Astrocyte of the spinal cord (primary cell): ENCODE data around the gene MEIS2.

Experiments
- DNase-seq: peaks from one replicate; pipeline ENCODE4 v3.0.0; 2011; ENCODE audit warnings: low read depth, low spot score
- H3K4me3 ChIP-seq: 2 replicates; pipeline ENCODE4 v1.5.1; 2011; ENCODE audit warnings: low read depth, mild to moderate bottlenecking, low read length, moderate library complexity
- in situ Hi-C: cut with HindIII; loops from 2 replicates; pipeline ENCODE4 v1.10.0; 2017; ENCODE audit warnings: low sequenced_read_pairs
- TF ChIP-seq, protein P1 (sequence below): IDR thresholded peaks from 2 replicates; pipeline ENCODE4 v1.5.1; 2012; ENCODE audit warnings: low read depth, mild to moderate bottlenecking, low read length, inconsistent platforms

The MEIS2 gene

DNA sequence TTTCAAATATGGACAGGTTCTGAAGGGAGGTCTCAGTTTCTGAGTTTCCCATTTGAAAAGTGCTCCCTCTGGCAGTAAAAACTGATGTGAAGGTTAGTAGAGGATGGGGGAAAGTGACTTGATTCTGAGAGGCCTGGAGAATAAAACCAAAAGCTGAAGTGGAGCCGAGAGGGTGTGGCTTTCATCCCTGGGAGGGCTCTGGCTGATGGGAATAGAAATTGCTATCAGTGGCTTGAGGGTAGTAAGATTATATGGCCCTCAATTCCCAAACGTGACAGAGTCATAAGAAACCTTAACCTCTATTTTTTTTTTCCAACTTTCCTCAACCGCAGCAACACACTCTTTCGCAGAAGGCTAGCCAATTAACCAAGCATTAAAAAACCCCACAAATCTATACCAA, 185.9 kb downstream of the MEIS2 start:
- TF ChIP-seq, protein P1, sequence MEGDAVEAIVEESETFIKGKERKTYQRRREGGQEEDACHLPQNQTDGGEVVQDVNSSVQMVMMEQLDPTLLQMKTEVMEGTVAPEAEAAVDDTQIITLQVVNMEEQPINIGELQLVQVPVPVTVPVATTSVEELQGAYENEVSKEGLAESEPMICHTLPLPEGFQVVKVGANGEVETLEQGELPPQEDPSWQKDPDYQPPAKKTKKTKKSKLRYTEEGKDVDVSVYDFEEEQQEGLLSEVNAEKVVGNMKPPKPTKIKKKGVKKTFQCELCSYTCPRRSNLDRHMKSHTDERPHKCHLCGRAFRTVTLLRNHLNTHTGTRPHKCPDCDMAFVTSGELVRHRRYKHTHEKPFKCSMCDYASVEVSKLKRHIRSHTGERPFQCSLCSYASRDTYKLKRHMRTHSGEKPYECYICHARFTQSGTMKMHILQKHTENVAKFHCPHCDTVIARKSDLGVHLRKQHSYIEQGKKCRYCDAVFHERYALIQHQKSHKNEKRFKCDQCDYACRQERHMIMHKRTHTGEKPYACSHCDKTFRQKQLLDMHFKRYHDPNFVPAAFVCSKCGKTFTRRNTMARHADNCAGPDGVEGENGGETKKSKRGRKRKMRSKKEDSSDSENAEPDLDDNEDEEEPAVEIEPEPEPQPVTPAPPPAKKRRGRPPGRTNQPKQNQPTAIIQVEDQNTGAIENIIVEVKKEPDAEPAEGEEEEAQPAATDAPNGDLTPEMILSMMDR: no peak
- H3K4me3 ChIP-seq: no peak overlapping the region
- in situ Hi-C loops: no loop called here
- DNase-seq: no peak

DNA sequence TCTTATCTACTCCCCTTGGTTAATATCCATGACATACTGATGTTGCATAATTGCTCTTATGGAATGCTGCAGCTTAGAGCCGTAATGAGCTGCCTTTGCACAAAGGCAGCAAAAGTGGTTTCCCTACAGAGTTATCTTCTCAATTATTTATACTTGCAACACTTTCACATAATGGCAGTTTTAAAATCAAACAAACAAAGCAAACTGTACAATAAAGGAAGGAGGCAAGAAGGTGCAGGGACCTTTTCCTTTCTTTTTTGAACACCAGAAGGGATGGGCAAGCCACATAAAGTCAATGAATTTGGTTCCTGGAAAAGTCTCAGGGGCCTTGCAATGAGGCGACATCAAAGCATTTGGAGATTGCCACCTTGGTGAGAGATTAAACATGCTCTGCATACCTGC, 188.0 kb downstream of the MEIS2 start:
- no peak for DNase-seq
- no peak overlapping the region for H3K4me3 ChIP-seq
- TF ChIP-seq, protein P1: no peak
- in situ Hi-C loops: no loop called here

DNA sequence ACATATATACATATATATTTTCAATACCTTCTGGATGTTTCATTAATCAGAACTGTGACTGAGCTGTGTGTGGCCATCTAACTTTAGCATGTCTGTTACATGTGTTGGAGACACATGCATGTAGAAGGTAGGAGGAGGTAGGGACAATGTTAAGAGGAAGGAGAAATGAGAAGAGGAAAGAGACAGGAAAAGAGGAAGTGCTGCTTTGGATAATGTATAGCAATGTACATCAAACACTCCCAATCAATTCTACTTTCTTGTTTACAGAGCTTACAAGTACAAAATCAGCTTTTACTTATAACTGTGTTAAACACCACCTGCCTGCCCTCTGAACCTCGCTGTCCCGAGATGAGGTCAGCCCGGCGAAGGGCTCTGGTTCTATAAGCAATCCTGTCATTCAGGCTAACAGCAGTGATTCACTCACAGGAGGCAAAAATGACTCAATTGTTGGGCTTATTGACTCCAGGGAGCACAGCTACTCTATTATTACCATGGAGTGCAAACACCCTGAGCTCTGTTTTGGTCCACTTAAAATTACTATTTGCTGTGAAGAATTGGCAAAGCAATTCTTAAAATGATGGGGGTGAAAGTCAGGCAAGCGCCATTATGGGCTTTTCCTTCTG, 188.9 kb downstream of the MEIS2 start:
- H3K4me3 ChIP-seq: no peak overlapping the region
- TF ChIP-seq, protein P1: no peak
- DNase-seq: peak; percentile 63
- in situ Hi-C loops: no loop called here

DNA sequence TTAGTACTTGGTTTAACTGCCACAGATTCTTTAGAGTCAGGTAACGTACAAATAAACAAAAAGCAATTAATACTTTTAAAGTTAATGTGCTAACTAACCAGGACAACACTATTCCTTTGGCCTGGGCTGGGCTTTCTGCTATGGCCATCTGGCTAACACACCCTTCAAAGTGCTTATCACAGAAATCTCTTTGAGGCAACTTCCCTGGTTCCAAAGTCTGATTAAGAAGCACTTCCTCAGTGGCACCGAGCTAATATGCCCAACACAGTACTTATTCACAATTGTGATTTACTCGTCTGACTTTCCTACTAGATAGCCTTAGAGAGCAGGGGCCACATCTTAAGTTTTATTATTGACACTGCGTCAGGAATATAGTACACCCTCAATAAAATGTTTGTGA, 191.4 kb downstream of the MEIS2 start:
- DNase-seq: no peak
- no peak overlapping the region for H3K4me3 ChIP-seq
- in situ Hi-C loops: no loop called here
- TF ChIP-seq, protein P1: no peak

DNA sequence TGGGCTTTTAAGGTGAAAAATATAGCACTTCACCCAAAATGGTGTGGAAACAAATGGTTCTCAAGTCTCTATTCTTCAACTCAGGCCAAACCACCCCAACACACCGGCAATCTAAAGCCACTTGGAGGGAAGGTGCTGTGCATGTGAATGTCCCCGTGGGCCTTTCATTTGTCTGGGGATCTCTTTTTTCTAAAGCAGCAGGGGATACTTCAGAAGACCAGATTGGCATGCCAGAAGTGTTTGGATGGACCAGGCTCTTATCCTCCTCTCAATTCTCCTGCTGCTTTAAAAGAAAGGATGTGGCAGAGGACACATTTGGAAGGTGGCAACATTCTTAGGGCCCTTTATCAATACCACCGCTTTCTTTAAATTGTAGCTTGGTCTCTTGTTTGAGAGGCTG, 193.1 kb downstream of the MEIS2 start:
- in situ Hi-C loops: no loop called here
- H3K4me3 ChIP-seq: no peak overlapping the region
- DNase-seq: no peak
- TF ChIP-seq, protein P1: no peak

DNA sequence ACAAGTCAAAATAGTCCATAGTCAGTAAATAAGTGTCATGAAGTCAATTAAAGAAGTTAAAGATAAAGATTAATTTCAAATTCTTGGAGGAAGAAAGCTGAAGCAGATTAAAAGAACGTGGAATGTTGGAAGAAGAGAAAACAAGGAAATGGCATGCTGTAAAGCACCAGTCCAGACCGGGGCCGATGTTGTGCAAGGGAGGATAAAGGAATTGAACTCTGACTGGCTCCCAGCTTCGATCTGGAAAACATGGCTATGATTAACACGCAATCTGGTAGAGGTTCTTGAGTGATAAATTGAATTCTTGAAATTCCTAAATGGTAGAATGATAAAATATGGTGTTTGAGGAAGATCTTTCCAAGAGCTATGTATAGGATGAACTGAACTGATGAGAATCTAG, 194.4 kb downstream of the MEIS2 start:
- no peak overlapping the region for H3K4me3 ChIP-seq
- no peak for DNase-seq
- in situ Hi-C loops: no loop called here
- TF ChIP-seq, protein P1: no peak
